T-helper 1 cell treated with Interleukin-12 subunit alpha and Interleukin-12 subunit beta and Interleukin-4 antibody, amounts not matched to agents 30 μg/mL and 1 μg/mL, for 36 hours (primary cell): Measurements from ENCODE around the gene DCUN1D3.
"Not testable (repeated sequence)": the region's sequence is repeated elsewhere in the genome, so short reads cannot be mapped to it uniquely, and the experiment has no call there.

Source experiments
- H3K27ac Mint-ChIP-seq: one replicate; pipeline ENCODE4 v1.8.0; 2021; ENCODE audit warnings: mild to moderate bottlenecking, mixed read lengths
- H3K27me3 Mint-ChIP-seq: one replicate; pipeline ENCODE4 v1.8.0; 2021; ENCODE audit warnings: low read depth, mixed read lengths
- H3K36me3 Mint-ChIP-seq: one replicate; pipeline ENCODE4 v1.8.0; 2021; ENCODE audit warnings: low read depth, mixed read lengths
- H3K4me1 Mint-ChIP-seq: one replicate; pipeline ENCODE4 v1.8.0; 2021; ENCODE audit warnings: low read depth, mixed read lengths
- H3K4me3 Mint-ChIP-seq: one replicate; pipeline ENCODE4 v1.8.0; 2021; ENCODE audit warnings: mild to moderate bottlenecking, moderate library complexity, mixed read lengths
- H3K9me3 Mint-ChIP-seq: one replicate; pipeline ENCODE4 v1.8.0; 2021; ENCODE audit warnings: mixed read lengths

DCUN1D3 gene

GRCh38 chr16:20821682-20822081 is 78.5 kb downstream of the DCUN1D3 start:
- Mint-ChIP-seq H3K9me3 (no peaks in the 10 kb centered on the region), H3K4me3 (no peak overlapping the region), H3K27ac (no peak overlapping the region), H3K4me1 (peaks cover 19% of the 10 kb centered on the region), H3K36me3 (peaks cover 38% of the 10 kb centered on the region), H3K27me3 (no peaks in the 10 kb centered on the region)

DNA sequence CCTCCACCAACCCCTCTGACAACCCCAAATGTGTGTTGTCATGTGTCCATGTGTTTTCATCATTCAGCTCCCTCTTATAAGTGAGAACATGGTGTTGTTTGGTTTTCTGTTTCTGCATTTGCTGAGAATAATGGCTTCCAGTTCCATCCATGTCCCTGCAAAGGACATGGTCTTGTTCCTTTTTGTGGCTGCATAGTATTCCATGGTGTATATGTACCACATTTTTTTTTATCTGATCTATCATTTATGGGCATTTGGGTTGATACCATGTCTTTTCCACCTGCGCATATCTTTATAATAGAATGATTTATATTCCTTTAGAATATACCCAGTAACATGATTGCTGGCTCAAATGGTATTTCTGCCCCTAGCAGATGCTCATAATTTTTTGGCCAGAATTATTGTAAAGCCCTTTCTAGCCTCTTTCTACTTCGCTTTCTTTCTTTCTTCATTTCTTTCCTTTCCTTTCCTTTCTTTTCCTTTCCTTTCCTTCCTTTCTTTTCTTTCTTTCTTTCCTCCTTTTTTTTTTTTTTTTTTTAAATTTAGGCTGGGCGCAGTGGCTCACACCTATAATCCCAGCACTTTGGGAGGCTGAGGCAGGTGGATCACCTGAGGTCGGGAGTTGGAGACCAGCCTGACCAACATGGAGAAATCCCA is 81.1 kb downstream of the DCUN1D3 start:
- H3K4me3 Mint-ChIP-seq, result no peak overlapping the region
- peaks cover 34% of the 10 kb centered on the region for H3K36me3 Mint-ChIP-seq
- H3K9me3 Mint-ChIP-seq, result no peaks in the 10 kb centered on the region
- H3K27me3 Mint-ChIP-seq, result no peaks in the 10 kb centered on the region
- H3K27ac Mint-ChIP-seq, result no peak overlapping the region
- peaks cover 23% of the 10 kb centered on the region for H3K4me1 Mint-ChIP-seq

DNA sequence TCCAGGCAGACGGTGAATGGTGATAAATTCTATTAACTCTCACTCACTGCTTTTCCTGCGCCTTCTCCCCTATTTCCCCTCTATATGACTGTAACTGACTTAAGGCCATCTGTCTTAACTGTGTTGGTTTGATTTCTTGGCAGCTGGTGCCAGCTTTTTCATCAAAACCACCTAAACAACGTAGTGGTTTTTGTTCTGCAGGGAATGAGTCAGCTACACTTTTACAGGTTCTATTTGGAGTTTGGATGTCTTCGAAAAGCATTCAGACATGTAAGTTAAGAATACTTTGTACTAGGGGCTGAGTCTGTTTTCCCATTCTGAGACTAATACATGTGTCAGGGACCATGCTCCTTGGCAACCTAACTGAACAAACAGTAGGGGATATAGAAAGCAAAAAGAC is 85.4 kb downstream of the DCUN1D3 start:
- peaks cover 14% of the 10 kb centered on the region for H3K4me1 Mint-ChIP-seq
- no peak overlapping the region for H3K4me3 Mint-ChIP-seq
- H3K36me3 Mint-ChIP-seq, result peaks cover 21% of the 10 kb centered on the region
- H3K9me3 Mint-ChIP-seq, result no peaks in the 10 kb centered on the region
- H3K27ac Mint-ChIP-seq, result peak overlapping the region; percentile 8
- H3K27me3 Mint-ChIP-seq, result no peaks in the 10 kb centered on the region

DNA sequence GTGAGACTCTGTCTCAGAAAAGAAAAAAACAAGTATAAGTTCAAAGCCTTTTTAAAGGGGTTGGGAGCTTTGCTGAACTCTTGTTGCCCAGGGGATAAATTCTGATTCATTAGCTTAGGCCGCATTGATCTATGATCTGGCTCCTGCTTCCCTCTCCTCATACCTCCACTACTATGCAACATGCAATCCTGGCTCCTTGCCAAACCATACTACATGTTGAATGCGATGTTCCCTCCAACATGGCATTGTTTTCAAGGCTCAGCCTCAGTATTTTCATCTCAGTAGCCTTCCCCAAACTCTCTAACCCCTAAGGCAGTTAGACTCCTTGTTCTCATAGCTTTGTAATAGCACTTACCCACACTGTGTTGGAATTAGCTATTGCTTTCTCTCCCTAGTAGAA is 87.6 kb downstream of the DCUN1D3 start:
- no peaks in the 10 kb centered on the region for H3K27me3 Mint-ChIP-seq
- H3K9me3 Mint-ChIP-seq, result no peaks in the 10 kb centered on the region
- peaks cover 22% of the 10 kb centered on the region for H3K4me1 Mint-ChIP-seq
- peaks cover 20% of the 10 kb centered on the region for H3K36me3 Mint-ChIP-seq
- no peak overlapping the region for H3K27ac Mint-ChIP-seq
- no peak overlapping the region for H3K4me3 Mint-ChIP-seq

DNA sequence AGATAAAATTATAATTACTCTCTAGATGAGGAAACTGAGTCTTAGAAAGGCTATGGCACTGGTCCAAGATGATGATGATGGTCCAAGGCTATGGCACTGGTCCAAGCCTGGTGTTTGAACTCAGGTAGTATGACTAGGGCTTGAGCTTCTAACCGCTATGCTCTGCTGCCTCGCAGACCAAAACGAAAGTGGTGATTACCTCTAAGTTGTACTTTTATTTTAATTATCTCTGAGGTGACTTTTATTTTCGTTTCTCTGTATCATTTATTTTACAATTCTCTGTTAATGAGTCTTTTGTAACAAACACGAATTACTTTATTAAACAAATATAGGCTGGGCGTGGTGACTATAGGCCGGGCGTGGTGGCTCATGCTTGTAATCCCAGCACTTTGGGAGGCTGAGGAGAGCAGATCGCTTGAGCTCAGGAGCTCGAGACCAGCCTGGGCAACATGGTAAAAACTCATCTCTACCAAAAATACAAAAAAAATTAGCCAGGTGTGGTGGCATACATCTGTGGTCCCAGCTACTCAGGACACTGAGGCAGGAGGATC is 88.2 kb downstream of the DCUN1D3 start:
- H3K9me3 Mint-ChIP-seq, result no peaks in the 10 kb centered on the region
- H3K4me1 Mint-ChIP-seq, result peaks cover 22% of the 10 kb centered on the region
- peaks cover 18% of the 10 kb centered on the region for H3K36me3 Mint-ChIP-seq
- no peaks in the 10 kb centered on the region for H3K27me3 Mint-ChIP-seq
- no peak overlapping the region for H3K27ac Mint-ChIP-seq
- no peak overlapping the region for H3K4me3 Mint-ChIP-seq

GRCh38 chr16:20807862-20808261 is 92.3 kb downstream of the DCUN1D3 start:
- no peaks in the 10 kb centered on the region for H3K27me3 Mint-ChIP-seq
- H3K27ac Mint-ChIP-seq, result peak overlapping the region; percentile 75
- peaks cover 23% of the 10 kb centered on the region for H3K4me1 Mint-ChIP-seq
- H3K4me3 Mint-ChIP-seq, result peak overlapping the region; percentile 99
- H3K36me3 Mint-ChIP-seq, result peaks cover 6% of the 10 kb centered on the region
- H3K9me3 Mint-ChIP-seq, result no peaks in the 10 kb centered on the region

DNA sequence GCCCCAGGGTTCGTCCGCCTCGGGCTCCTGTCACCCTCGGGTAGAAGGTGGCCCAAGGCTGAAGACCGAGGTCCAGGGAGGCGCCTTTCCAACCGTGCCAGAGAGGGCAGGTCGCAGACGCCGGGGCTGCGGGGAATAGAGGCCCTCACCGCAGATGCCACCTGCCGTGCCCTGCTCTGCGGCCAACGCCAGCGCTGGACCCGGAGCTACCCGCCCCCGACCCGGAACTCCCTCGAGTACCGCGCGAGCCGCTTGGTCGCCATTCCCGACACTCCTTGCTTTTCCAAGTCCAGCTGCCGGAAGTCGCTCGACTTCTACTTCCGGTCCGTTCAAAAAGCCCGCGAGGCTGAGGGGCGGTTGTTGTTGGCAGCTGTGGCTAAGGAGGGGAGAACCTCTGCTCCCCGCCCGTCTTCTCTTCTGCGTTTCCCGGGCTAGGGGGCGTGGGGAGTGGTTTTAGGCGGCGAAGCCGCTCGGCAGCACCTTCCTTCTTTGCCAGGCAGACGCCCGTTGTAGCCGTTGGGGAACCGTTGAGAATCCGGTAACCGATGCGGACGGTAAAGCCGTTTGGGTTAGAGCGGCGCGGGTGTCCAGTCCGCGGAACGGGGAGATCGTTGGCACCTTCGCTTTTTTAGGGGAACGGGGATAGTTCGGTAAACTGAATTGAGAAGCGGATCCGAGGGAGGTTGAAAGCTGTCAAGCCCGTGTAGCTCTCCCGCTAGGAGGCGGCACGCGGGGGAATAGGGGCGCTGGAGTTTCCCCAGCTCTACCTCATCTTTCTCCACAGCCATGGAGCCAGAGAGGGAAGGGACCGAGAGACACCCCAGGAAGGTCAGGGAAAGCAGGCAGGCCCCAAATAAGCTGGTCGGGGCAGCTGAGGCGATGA is 93.7 kb downstream of the DCUN1D3 start, which contains the start of the genes ERI2 and REXO5:
Gene ERI2 (minus strand): TSS at position 305 of the 883 bp plus-strand sequence. CDS start 42 bp downstream, at position 263.
Gene REXO5 (plus strand): TSS at position 360 of the 883 bp plus-strand sequence. CDS start 427 bp downstream, at position 787.
- Mint-ChIP-seq H3K27me3 (no peaks in the 10 kb centered on the region), H3K9me3 (no peaks in the 10 kb centered on the region), H3K36me3 (peaks cover 6% of the 10 kb centered on the region), H3K27ac (peak within 1 kb of the TSS; percentile 97), H3K4me1 (peaks cover 23% of the 10 kb centered on the region), H3K4me3 (peak within 1 kb of the TSS; percentile 99)

- Mint-ChIP-seq H3K4me1 (peaks cover 19% of the 10 kb centered on the region), H3K27ac (peak overlapping the region; percentile 97), H3K4me3 (peak overlapping the region; percentile 99)
- H3K27me3 Mint-ChIP-seq, H3K9me3 Mint-ChIP-seq, H3K36me3 Mint-ChIP-seq: not testable (repeated sequence)
These were observed 94.4 kb downstream of the DCUN1D3 start for GRCh38 chr16:20805684-20806167.
